GM18511 (cell line): Measurements from ENCODE around the gene AGPAT4.

ENCODE experiments used
- ATAC-seq: cut with Tn5 transposase; IDR thresholded peaks from one replicate; pipeline ENCODE4 v1.9.1; 2021; ENCODE audit warnings: mild to moderate bottlenecking, moderate library complexity; ENCODE audit not compliant: unreplicated experiment

Gene AGPAT4

DNA sequence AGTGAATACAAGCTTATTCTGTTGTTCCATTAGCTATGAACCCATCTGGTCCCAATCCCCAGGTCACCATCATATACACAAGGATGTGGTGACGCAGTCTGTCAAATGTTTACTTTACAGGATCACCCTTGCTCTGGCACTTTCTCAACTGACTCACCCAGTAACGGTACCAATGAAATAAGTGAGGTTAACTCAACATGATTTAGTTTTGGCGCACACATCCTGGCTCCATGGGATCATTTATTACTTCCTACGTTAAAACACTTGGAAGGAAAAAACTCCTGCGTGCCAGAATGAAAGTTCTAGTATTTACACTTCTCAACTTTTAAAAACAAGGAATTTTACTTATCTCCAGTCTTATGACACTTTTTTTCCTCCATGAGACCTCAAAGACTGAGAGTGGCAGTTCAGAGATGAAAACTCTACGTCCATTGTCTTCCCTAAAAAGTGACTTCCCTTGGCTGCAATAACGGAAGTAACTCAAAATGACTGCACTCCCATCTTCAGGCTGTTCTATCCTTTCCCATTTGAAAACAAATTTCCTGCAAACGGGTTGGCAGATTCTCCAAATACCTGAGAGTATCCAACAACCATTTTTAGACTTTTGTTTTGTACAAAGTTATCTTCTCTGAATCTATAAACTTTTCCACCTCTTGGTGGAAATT, 15.9 kb downstream of the AGPAT4 start:
- no peak for ATAC-seq

DNA sequence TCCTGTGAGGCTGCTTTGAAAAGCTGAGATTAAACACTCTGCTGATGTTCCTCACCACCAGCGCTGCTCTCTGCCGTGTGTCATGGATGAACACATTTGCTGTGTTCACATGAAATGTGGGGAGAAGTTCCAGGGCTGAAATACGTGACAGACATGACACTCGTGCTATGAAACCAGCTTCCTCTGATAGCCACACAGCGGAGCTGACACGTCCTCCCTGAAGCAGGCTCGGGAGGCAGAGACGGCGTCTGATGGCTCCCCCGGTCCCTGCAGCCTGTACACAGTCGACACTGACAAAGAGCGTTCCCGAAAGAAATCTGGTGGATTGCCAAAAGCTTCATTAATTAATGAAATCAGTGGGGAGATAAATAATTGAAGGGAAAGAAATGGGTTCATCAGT, 17.5 kb downstream of the AGPAT4 start:
- no peak for ATAC-seq

GRCh38 chr6:161255518-161255917, 18.3 kb downstream of the AGPAT4 start:
- ATAC-seq = no peak

DNA sequence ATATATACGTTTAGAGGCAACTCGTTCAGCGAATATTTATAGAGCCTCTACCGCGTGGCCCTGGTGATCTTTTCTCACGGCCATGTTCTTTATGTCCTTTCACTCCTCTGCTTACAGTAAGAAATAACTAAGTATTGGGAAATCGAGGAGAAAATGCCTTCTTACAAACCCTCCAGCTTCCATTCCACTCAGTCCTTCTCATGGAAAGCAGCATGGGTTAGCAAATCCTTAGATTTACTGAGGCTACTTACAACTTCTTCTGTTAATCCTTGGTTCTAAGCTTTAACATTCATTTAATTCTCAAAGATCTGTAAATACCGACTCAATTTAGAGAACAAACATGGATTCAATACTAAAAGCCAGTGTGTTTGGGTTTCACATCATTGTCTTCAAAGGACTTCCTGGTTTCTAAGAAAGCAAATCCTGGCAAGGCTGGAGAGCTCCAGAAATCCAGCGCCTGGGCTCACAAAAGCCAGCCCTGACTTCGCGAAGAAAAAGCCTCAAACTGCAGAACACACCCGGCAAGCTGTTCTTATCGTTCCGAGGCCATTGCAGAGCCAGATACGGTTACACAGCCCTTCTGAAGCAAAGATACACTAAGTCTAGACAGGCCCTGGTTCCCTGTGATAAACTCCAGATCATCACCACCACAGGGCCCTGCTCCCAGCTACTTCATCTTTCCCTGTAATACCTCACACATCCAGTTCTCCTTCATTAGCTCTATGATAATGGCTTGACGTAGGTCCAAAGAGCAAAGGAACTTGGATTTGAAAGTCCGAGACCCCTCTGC, 19.2 kb downstream of the AGPAT4 start:
- ATAC-seq = no peak

DNA sequence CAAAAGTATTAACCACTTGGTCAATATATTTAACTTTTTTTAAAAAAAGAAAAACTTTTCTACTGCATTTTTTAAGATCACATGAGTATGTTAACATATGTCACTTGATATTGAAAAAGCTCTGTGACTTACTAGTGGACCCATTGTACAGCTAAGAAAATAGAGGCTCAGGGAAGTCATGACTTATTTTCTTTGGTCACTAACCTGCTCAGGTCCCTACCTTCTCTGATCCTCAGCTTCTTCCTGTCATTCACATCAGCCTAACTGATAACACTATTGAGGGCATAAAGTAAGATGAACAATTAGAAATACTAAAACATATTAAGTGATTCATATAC, 19.8 kb downstream of the AGPAT4 start:
- ATAC-seq = no peak

DNA sequence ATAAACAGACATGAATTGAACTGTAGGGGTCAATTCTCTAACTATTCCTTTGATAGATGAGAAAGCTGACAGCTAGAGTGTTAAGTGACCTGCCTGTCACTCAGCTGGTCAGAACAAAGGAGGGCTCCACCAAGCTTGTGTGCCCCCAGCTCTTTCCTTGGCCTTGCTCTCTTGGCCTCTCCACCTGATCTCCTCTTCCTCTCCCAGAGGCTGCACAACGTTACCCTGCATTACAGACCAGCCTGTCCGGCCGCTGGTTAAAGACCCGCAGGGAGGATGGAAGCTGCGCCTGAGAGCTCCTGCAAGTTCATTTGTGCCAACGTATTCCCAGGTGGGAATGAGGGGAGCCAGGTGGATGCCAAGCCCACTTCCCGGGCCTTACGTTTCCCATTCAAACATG, 22.5 kb downstream of the AGPAT4 start:
- no peak for ATAC-seq

DNA sequence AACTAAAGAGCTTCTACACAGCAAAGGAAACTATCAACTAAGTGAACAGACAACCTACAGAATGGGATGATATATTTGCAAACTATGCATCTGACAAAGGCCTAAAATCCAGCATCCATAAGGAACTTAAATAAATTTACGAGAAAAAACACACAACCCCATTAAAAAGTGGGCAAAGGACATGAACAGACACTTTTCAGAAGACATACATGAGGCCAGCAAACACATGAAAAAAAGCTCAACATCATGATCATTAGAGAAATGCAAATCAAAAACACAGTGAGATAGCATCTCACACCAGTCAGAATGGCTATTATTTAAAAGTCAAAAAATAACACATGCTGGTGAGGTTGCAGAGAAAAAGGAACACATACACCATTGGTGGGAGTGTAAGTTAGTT, 24.5 kb downstream of the AGPAT4 start:
- ATAC-seq = no peak

- no peak for ATAC-seq
Observed at GRCh38 chr6:161246725-161247124, 27.1 kb downstream of the AGPAT4 start.

DNA sequence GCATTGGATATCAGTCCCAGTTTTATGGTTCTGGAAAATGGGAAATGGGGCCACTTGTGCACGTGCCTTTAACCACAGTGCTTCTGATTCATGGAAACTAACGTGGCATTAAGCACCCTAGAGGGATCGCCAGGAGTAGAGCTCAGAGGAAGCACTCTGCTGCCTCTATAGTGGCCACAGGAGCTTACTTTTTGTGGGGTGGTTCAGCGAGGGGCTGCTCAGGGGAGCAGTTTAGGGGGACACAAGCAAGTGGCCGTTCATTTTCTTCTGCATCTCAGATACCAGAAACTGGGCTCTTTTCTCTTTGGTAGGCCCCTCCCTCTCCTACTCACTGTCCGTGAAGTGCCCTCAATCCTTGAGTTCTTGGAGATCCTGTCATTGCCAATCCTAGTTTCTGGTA, 28.5 kb downstream of the AGPAT4 start:
- ATAC-seq = no peak

GRCh38 chr6:161244725-161245124, 29.1 kb downstream of the AGPAT4 start:
- no peak for ATAC-seq

GRCh38 chr6:161242779-161243693, 30.8 kb downstream of the AGPAT4 start:
- ATAC-seq = no peak

DNA sequence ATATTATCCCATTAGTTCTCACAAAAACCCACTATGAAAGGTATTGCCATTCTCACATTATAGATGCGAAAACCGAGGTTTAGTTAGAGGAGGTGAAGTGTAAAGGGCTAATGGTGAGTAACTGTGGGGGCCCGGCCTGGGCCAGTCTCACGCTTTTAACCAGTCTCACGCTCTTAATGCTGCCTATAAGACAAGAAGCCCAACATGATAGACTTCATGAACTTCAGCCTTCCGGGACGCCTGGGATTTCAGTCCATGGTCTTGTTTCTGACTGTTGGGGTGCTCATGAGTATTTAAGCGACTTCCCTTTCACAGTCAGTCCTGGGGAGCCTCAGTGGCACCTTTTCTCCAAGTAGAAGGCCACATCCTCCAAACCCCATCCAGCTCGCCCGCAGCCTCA, 31.7 kb downstream of the AGPAT4 start:
- no peak for ATAC-seq

GRCh38 chr6:161239001-161239400, 34.9 kb downstream of the AGPAT4 start:
- no peak for ATAC-seq

DNA sequence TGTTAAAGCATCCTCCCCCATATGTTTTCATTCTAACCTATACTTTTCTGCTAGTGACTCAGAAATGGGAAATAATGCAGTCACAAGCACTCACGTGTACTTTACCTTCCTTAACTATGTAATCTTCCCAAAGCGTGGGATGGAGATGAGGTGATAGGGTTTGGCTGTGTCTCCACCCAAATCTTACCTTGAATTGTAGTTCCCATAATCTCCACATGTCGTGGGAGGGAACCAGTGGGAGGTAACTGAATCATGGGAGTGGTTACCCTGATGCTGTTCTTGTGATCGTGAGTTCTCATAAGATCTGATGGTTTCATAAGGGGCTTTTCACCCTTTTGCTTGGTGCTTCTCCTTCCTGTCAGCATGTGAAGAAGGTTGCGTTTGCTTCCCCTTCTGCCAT, 35.4 kb downstream of the AGPAT4 start:
- ATAC-seq = no peak

DNA sequence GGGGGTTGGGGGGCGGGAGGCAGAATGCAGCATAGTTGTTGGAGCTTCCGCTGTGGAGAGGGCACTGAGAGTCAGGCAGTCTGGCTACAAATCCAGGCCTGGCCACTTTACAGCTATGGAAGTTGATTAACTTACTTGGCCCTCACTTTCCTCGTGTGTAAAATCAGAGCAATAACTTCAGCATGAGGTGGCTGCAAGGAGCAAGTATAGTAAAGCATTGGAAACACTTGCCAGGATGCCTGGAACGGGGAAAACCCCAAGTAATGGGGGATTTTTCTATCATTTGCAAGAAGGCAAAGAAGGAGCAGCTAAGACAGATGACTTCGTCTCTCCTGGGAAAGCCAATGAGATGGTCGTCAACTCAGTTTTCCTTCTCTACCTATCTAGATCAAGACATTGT, 35.8 kb downstream of the AGPAT4 start:
- ATAC-seq = no peak

GRCh38 chr6:161237176-161237575, 36.7 kb downstream of the AGPAT4 start:
- ATAC-seq = no peak

DNA sequence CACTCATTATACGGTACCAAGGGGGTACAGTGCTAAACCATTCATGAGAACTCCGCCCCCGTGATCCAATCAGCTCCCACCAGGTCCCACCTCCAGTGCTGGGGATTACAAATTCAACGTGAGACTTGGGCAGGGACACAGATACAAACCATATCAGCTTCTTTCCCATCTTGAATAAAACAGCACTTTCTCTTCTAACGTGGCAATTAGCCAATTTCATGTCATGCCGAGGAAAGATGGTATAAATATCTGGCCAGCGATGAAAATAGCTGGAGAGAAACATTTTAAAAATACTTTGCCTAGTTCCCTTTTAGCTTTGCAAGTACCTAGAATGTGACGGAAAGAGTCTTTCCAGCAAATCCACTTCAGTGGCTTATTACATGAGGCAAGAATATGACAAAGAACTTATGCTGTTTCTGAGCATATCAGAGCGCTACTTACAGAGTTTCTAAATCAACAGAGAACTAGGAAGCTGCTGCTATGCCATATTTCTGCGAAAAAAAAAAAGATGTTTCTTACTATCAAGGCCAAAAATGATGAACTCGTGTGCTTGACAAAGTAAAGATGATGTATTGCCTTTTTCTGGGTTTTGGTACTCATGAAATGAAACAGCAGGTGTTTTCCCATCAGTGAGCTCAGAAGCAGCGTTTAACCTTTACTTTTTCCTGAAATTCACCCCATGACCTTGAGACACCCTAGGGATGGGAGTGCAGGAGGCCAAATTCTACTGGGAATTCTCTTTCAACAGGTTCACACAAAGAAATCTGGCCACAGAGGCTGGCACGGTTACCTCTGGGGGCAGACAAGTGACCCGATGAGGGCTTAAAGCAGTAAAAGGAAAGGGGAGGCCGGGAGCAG, 37.9 kb downstream of the AGPAT4 start:
- ATAC-seq = peak; percentile 81

DNA sequence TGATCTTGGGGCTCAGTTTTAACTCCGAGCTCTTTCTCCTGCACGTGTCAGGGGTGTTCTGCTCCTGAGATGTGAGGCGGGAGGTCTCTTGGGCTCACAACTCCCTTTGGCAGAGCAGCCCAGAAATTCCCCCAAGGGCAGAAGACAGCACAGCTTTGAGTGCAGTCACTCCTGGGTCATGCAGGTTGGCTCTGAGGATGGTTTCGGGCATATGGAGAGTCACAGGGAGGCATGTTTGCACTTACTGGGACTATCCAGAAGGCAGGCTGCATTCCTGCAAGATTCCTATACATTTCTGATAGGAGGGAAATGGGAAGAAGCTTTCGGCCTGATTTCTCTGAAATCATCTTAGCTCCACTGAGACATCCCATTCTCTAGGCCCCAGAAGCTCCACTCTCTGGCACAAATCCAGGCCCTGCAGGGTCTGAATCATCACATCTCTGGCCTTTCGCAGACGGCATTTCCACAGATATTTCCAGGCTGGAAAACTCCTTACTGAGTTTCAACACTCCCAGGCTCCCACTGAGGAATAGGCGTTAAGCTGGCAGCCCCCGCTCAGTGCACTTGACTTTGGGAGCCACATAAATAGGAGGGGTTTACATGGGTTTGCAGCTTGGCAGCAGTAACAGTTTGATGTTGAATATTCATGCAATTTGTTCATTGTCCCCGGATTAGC, 39.7 kb downstream of the AGPAT4 start:
- ATAC-seq = no peak

DNA sequence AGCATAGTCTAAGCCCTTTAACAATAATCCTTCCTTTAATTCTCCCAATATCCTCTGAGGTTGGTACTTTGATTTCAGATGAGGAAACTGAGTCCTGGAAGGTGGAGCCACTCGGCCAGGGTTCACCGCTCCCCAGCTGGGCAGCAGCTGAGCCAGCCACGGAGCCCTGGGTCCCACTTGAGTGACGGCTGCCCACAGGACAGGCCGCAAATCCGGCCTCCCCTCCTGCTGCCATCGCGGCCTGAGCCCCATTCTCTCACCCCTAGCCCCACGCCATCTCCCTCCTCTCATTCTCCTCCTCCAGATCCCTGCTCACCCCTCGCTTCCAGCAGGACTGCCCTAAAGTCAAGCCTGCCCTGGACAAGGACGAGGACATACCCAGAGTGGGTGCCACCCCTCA, 41.4 kb downstream of the AGPAT4 start:
- ATAC-seq = no peak

GRCh38 chr6:161232010-161232409, 41.9 kb downstream of the AGPAT4 start:
- ATAC-seq = no peak
